Inferior parietal cortex (tissue), 1 donor: ENCODE results near the gene COL23A1.

Experiments
- DNase-seq: peaks from one replicate; pipeline ENCODE4 v3.0.0-alpha.2; 2016; ENCODE audit errors: extremely low spot score

The COL23A1 gene

DNA sequence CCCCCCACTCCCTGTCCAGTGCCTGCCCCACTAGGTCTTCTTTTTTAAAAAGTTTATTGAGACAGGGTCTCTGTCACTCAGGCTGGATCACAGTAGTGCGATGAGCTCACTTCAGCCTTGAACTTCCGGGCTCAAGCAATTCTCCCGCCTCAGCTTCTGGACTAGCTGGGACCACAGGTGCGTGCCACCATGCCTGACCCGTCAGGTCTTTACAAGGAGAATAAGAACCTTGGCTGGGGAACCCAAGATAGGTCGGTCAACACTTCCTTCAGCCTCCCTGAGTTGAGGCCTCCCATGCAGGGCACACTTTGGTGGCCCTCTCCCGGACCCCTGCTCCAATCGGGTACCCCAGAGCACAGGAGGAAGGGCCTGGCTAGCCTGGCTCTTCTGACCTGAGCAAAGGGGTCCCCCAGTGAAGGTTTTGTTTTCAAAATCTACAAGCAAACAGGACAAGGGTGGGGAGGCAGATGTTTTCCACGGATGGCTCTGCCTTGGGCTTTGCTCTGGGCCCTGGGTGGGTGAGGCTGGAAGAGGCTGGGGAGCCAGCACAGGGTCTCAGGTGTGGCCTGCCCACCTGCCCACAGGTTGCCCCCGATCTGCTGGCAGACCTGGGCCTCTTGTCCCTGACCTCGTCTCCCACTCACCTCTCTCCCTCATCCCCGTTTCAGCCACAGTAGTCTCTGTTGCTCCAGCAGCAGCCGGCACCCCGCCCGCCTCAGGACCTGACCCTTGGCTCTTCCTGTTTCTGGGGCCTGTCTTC lies 248.9 kb downstream of the COL23A1 start:
- DNase-seq = no peak

DNA sequence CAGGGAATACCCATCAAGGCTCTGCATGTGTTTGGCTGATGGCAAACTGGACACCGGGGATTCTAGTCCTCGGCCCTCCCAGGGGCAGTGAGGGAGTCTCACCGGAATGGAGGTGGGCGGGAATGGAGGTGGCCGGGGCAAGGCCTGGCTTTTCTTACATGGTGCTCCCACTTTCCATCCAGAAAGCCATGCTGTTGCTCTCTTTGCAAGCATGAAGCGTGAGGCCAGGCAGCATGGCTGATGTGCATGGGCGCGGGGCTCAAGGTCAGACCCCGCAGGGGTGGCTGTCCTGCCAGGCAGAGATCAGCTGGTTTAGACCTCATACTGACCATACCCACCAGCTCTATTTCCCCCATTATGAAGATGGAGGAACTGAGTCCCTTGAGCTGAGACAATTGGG lies 249.6 kb downstream of the COL23A1 start:
- no peak for DNase-seq

DNA sequence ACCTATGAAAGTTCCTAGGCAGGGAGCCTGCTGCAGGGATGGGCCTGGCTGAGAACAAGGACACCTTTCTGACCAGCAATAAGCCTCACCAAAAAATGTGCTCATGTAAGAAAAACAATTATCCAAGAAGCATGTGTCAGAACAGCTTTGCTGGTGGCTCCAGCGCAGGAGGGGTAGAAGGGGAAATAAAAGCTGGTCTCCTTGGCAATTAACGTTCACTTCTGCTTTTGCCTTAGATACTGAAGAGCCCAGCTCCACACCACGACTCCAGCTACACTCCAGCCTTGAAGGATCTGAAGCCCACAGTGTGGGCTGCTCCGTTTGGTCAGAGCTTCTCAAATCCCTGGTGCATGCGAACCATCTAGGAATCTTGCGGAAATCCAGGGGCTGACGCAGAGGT lies 250.0 kb downstream of the COL23A1 start:
- DNase-seq = no peak

DNA sequence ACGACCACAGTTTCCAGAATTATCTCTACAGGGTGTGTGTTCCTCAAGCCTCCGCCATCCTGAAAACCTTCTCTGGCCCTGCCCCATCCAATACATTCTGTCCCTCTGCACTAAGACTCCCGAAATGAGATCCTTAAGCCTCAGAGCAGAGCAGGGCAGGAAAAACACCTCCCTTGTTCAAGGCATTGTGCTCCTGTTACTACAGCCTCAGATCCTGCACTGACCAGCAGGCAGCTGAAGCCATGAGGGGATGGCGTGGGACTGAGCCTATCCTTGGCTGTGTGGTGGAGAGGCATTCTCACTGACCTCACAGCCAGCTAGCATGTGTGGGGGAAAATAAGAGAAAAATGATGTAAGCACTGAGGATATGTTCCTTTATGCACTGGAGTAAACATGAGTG lies 250.9 kb downstream of the COL23A1 start:
- DNase-seq = no peak

DNA sequence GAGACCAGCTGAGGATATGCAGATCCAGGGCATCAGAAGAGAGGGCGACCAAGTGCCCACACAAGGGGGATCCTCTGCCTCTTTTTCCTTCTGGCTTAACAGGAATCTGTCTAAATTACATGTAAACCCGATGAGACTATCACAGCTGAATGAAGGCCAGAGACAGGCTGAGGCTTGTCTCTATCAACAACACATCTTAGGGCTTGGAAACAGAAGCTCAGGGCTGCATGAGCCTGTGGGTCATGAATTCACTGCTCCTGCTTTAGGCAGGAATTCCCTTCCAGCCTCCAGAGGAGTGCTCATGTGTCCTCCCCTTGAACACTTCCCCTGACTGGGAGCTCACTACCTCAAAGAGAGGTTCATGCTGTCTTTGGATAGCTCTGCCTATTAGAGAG lies 251.4 kb downstream of the COL23A1 start:
- DNase-seq = no peak

DNA sequence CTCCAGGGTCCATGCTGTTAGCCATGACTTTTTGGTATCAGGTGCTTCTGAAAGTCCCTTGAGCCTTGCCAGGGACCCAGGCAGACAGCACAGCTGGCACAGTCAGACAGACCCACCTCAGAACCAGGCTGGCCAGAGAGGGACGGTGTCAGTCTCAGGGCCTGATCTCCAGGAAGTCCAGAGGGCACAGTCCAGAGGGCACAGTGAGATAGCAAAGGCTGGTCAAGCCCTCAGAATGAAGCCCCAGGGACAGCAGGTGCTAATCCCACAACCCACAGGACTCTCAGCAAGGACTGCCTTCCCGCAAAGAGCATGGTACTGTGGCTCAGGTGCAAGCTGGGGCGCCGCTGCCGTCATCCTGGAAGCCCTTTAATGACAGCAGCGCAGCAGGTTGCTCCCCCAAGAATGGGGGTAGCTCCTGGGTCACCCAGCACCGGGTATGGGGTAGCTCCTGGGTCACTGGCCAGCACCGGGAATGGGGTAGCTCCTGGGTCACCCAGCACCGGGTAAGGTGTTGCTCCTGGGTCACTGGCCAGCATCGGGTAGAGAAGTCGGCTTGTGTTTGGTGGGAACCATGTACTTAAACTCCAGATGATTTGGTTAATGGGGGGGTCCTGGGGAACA lies 252.0 kb downstream of the COL23A1 start:
- no peak for DNase-seq

DNA sequence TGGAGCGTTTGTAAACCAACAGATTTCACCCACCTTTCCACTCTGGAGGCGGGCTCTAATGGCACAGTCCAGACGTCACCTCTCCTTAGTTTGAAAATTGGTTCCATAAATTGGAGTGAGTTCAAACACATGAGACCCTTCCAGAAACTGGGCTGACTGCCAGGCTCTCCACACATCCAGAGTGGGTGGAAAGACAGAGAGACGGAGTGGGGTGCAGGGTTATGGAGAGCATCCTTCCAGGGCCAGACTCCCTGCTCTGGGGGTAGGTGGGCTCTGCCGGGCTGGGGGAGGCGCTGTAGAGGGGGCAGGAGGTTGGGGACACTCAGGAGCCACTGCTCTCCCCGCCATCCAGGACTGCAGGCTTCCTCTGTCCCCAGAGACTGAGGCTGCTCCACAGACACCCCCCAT lies 252.9 kb downstream of the COL23A1 start:
- DNase-seq = no peak

DNA sequence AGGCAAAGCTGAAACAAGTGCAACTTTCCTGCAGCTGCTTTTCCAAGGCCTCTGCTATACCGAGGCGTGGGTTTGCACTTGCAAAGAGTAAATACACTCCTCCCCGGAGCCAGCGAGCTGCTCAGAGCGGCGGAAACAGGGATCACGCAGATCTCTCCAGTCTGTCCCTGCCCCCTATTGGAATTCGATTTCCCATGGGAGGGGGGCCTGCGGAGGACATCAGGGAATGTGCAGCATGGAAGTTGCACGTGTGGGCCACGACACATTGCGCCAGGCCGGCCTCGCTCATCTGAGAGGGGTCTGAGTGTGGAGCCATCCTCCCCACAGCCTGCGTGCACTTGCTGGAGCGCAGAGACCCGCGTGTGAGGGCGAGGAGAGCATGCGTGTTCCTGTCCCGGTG lies 253.3 kb downstream of the COL23A1 start:
- DNase-seq = no peak

DNA sequence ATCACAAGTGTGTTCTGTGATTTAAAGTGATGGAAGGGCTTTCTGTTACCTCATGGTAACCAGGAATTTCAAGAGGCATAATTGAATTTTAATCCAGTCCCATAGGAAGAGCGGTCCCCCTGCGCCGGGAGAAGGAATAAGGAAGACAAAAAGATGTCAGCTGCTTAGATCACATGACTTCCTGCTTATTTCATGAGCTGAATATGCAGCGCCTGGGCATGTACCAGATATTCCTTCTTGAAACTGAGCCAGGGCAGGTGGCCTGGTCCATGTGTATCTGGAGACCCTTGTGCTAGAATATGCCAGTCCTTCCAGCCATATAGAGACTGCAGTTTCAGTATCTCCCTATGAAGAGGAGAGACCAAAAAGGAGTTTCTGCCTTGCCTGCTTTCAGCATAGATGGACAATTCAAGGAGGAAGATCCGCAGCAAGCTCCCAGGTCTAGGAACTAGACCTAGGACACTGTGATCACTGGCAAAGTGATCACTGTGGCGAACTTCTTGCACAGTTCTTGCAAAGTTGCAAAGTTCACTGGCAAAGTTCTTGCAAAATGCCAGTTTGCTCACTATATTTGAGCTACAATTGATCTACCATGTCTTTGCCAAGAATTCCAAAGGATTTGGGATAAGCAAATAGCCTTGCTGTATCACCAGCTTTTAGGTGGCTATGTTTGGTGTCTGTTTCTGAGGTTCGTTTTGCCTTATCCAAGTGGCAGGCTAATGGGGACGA lies 254.7 kb downstream of the COL23A1 start:
- DNase-seq = no peak

DNA sequence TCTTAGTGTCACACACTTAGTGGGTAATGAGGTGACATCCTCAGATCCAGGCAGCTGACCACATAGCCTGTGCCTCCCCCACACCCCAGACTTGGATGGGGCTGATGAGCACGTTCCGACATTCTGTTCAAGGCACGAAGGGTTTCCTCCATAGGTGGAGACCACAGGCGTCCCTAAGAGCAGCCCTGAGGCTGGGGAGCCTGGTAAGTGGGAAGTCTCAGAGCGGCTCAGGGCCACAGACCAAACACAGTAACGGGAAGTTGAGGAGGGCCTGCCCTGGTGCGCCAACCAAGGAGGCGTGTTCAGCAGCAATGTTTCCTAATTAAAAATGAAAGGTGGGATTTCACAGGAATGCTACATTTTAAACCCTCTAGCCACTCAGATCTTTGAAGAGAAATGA lies 255.3 kb downstream of the COL23A1 start:
- DNase-seq = no peak

DNA sequence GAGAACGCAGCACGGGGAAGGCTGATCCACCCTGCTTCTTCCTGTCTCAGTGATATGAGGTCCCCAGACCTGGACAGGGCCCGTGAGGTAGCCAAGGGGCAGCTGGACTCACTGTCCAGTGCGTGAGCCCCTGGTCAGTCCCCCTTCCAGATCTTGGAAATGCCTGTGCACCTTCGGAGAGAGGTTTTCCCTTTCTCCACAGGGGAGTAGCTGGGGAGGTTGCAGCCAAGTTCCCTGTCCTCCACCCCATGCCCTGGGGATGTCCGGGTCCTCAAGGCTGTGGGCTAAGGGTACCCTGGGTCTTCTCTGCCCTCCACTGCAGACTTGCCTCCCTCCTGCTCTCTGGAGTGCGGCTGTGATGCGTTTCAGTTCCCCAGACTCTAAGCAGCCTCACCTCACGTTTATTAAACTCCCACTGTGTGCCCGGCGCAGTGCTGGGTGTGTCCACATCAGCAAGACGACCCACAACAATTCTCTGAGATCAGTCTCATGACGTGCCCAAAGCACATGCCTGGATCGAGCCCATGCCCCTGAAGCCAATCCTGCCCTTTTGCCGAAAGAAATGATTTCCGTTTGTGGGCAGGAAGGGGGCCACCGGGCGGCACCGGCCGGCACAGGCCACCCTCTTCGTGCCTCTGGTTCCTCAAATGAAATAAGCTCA lies 256.2 kb downstream of the COL23A1 start:
- no peak for DNase-seq

DNA sequence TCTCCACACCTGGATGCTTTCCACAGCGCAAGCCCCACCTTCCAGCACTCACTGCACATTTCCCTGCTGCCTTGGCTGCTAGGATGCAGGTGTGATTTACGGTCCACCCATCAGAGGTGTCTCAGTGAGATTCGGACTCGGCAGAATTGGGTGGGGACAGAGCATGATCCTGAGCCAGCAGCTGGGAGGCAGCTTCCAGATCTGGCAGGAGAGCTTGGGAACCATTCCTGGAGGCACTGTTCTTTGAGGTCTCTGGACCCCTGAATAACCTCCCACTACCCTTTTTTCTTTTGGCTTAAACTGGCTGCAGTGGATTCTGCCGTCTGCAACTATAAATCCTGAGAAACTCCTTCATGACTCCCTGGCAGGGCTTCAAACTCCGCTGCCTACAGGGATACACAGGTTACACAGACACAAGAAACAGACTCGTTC lies 258.0 kb downstream of the COL23A1 start:
- DNase-seq = no peak

DNA sequence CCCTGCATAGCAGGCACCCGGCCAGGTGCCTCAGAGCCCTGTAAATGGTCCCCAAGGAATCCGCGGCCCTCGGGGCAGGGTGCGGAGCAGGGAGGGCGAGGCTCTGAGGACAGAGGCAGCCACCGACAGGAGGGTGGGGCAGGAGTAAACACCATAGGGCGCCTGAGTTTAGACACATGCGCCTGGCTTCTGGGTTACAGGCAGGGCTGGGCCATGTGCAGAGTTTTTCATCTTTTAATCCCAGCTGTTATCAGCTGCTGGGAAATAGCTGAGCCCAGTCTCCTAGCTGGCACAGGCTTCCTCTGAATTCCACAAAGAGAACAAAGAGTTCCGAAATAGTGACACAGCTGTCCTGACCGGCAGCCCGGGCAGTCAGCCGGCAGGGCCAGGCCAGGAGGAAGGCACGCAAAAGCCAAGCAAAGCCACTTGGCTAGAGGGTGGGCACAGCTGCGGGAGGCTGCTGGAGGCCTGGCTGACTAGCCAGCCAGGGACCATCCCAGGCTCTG lies 258.6 kb downstream of the COL23A1 start:
- DNase-seq = peak; percentile 84

DNA sequence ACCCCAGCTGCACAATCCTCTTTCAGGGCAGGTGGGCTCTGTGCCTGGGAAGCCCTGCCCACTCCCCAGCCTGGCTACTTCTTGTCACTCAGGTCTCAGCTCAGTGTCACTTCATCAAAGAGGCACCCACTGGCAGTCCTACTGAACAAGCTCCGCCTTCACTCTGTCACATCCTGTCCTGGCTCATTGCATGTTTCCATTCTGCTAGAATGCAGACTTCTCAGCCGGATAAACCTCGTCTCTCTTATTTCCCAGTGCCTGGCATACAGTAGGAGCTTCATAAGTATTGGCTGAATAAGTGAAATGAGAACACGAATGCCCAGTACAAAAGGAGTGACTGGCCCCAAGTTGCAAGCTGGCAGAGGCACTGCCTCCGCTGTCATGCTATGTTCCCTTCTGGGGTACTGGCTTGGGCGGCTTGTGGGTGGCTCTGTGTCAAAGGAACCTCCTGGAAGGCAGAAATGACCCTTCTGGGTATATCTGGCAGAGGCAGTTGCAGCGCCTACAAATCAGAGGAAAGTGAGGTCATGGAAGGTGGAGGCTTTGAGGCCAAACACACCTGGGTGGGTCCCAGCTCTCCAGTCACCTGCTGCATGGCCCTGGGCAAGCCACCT lies 259.3 kb downstream of the COL23A1 start:
- peak; percentile 25 for DNase-seq

DNA sequence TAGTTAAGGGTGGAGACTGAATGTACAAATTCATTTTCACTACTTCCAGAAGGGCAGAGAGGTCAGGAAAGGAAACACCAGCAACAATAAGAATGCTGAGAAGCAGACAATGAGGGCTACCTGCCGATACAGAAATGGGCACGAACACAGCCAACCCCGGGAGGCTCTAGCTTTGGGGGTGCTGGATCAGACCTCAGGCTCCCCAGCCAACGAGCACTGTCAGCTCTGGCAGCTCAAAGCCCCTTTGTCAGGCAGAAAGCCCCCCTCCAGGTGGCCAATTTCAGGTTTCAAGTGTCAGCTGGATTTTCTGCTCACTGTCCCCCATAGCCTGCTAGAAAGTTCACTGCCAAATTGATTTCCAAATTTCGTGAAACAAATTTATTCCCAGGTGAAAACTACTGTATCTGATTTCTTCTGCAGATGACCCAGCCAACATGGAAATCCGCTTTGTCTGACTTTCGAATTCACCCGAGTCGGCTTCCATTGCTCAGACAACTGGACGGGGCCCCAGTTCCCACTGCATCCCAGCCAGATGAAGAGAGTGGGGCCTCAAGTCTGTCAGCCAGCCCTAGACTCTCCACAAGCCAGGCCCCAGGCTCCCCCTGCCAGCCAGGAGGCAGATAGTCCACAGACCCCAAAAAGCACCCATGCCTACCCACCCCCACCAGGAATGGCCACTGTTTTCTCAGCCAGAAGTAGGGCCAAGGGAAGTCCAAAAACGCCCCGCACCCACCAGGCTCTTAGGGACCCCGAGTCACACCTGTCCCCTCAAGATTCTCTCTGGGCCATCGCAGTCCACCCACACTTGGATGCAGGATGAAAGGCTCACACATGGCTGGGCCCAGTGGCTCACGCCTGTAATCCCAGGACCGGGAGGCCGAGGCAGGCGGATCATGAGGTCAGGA lies 261.1 kb downstream of the COL23A1 start:
- DNase-seq = no peak

DNA sequence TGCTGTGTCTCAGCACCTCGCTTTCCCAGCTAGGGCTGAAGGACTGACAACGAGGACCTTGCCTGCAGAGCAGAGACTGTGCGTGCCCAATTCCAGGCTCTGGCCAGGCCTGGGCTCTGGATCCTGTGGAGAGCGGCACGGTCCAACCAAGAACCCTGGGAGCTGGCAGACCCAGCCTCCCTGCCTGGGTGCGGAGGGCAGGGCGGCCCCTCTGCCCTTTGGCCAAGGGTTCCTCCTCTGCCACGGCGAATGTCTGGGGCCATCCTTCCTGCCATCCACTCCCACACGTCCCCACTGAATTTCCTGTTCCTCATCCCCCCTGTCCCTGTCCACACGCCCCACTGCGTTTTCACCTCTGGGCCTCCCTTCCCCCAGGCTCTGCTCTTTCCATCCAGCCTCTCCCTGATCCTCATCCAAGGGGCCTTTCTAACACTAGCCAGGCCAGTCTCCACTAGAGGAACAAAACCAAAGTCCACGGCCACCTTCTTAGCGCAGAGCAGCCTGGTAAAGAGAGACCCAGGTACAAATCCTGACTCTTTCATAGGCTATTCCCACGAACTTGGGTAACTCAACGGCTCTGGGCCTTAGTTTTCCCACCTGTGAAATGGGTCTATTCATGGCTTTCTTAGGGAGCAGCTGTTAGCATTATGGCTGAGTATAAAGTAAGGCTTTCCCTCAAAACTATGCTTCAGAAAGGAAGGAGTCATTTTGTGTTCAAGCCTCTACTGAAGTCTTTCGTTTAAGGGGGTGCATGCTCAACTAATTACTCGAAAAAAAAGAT lies 262.1 kb downstream of the COL23A1 start:
- DNase-seq = no peak

DNA sequence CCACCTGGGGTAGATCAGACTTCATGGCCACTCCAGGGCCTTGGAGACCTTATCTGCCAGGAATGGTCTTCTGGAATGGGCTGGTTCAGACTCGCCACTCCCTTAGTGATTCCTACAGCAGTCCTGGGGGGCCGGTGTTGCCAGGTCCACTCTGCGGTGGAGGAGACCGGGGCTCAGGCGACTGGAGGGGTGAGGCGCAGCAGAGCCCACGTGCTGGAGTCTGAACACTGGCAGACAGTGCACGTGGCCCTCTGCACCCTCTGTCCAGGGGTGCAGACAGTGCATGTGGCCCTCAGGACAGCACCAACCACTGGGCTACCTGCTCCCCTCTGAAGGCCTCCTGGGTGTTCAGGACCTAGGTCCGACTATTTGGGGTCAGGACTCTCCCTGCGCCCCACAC lies 262.7 kb downstream of the COL23A1 start:
- DNase-seq = no peak

DNA sequence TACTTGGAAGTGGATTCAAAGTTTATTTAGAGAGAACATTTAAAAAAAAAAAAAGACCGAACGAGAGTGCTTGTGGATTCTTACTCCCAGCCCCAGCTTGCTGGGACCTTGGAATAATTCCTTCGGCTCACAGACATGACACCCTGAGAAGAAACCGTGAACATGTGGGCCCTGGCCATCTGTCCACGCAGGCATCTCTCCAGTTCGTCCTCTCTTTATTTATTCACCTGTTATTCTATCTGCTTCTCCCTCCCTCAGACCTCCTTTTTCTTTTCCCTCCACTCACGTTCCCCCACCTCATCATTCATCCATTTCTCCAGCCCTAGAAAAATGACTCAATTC lies 263.8 kb downstream of the COL23A1 start:
- DNase-seq = no peak

DNA sequence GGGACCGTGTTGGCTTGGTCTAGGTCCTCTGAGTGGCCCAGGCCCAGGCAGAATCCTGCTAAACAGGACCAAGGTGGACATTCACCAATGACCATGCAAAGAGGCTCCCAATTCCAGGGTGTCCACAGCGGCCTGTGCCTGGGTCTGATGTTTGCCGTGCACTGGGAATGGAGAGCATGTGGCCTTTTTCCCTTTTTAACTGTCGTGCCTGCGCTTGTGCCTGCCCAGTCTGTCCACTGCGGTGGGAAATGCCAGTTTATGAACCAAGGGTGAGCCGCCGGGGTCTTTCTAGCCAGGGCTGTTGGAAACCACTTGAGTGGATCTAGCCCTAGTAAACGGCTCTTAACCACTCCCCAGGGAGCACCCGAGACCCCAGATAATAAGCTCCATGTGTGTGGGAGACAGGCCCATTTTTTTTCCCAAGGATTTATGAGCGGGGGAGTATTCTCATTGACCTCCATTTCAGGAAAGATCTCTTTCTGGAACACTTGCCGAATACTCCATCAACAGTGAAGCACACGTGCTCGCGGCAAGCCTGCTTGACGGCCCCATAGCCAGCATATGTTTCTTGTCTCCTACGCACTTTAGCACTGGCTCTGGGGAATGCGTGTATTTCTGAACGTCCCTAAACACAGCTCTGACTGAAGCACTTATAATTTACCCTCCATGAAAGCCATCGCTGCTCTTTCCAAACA lies 264.4 kb downstream of the COL23A1 start:
- peak; percentile 54 for DNase-seq
